GM12878 (cell line): ENCODE results near the gene HELZ. TPM values are rescaled to one million over a fixed set of nuclear protein-coding genes. Genes with fewer than 3 reads are reported as not detected.
"Not testable (repeated sequence)": the region's sequence is repeated elsewhere in the genome, so short reads cannot be mapped to it uniquely, and the experiment has no call there.

Source experiments
- ATAC-seq: fragments of 200-7000 bp; cut with Tn5 transposase; 3 replicates; pipeline ENCODE4 v1.9.1; 2020; ENCODE audit warnings: mild to moderate bottlenecking, moderate library complexity
- BruUV-seq: library from RNA; stranded (reverse); fragments of 400-500 nt; replicated peaks from 2 replicates; lab custom pipeline; 2021; lab: Mats Ljungman, UMichigan
- CTCF ChIA-PET: fragments of 300-600 bp; sonication (Branson Sonifier 250); formaldehyde crosslinking; extraction: SDS; loops from one replicate; lab custom pipeline; 2021; ENCODE audit warnings: inconsistent platforms; lab: Yijun Ruan, JAX
- POLR2A ChIA-PET: fragments of 350-600 bp; formaldehyde crosslinking; extraction: SDS; loops from one replicate; lab custom pipeline; 2021; ENCODE audit warnings: inconsistent platforms; lab: Charles Lee
- RAD21 ChIA-PET: fragments of 300-600 bp; sonication (Branson Sonifier 250); formaldehyde crosslinking; loops from one replicate; lab custom pipeline; 2023; ENCODE audit warnings: antibody characterized with exemption; ENCODE audit not compliant: unreplicated experiment; lab: Charles Lee
- SMC1A ChIA-PET: fragments of 300-600 bp; sonication (Branson Sonifier 250); formaldehyde crosslinking; loops from one replicate; lab custom pipeline; 2023; ENCODE audit not compliant: unreplicated experiment, uncharacterized antibody; lab: Charles Lee
- DNase-seq: peaks from one replicate; pipeline ENCODE4 v3.0.0-alpha.2; 2011; ENCODE audit warnings: low read depth, low spot score
- FAIRE-seq: peaks from 3 replicates; lab custom pipeline; 2011; peaks lifted over from hg19 to GRCh38; lab: Jason Lieb, UNC
- H2AFZ ChIP-seq: 2 replicates; pipeline ENCODE4 v1.6.0; 2011; ENCODE audit warnings: low read depth, low read length, control low read depth; ENCODE audit not compliant: control insufficient read depth
- H3K27ac ChIP-seq: 2 replicates; pipeline ENCODE4 v1.5.1; 2011; ENCODE audit warnings: control low read depth; ENCODE audit not compliant: control insufficient read depth, insufficient read depth
- H3K27me3 ChIP-seq, 2 experiments: replicated peaks in 1 of 2; 2 replicates each; pipeline versions ENCODE4 v1.6.0 to v1.6.1; 2011; ENCODE audit warnings: low read length in 1 of 2; ENCODE audit not compliant: control insufficient read depth in 2 of 2, insufficient read depth in 2 of 2
- H3K36me3 ChIP-seq, 2 experiments: 2 replicates each; pipeline ENCODE4 v1.5.1; 2011; ENCODE audit warnings: low read length in 1 of 2; ENCODE audit not compliant: control insufficient read depth in 2 of 2, insufficient read depth in 2 of 2
- H3K4me1 ChIP-seq: 2 replicates; pipeline ENCODE4 v1.6.1; 2011; ENCODE audit warnings: mild to moderate bottlenecking, low read length, moderate library complexity, mixed read lengths; ENCODE audit not compliant: control insufficient read depth, insufficient read depth
- H3K4me2 ChIP-seq: 2 replicates; pipeline ENCODE4 v1.6.0; 2011; ENCODE audit warnings: control low read depth; ENCODE audit not compliant: control insufficient read depth, insufficient read depth
- H3K4me3 ChIP-seq: fragments of 200-600 bp; sonication (generic); 2 replicates; pipeline ENCODE4 v1.5.1; 2016
- H3K79me2 ChIP-seq: 2 replicates; pipeline ENCODE4 v1.6.0; 2011; ENCODE audit warnings: low read length; ENCODE audit not compliant: control insufficient read depth, insufficient read depth
- H3K9ac ChIP-seq: 2 replicates; pipeline ENCODE4 v1.8.0; 2011; ENCODE audit warnings: low read length, control low read depth, mixed read lengths; ENCODE audit not compliant: control insufficient read depth, insufficient read depth
- H3K9me3 ChIP-seq: replicated peaks from 3 replicates; pipeline ENCODE4 v1.5.1; 2011; ENCODE audit warnings: mild to moderate bottlenecking, low read length; ENCODE audit not compliant: control insufficient read depth, insufficient read depth
- H4K20me1 ChIP-seq: 2 replicates; pipeline ENCODE4 v1.6.0; 2011; ENCODE audit not compliant: control insufficient read depth, insufficient read depth
- ATF7 ChIP-seq: fragments of 450-650 bp; IDR thresholded peaks from 2 replicates; pipeline ENCODE4 v1.6.1; 2016; ENCODE audit warnings: low read depth, mild to moderate bottlenecking
- CREM ChIP-seq: IDR thresholded peaks from 2 replicates; pipeline ENCODE4 v1.6.1; 2014; ENCODE audit warnings: antibody characterized with exemption, low read depth
- HCFC1 ChIP-seq: fragments of 150-350 bp; IDR thresholded peaks from 2 replicates; pipeline ENCODE4 v1.6.1; 2014; ENCODE audit warnings: low read length
- HDGF ChIP-seq: fragments of 450-650 bp; IDR thresholded peaks from 2 replicates; pipeline ENCODE4 v1.6.1; 2016; ENCODE audit warnings: antibody characterized with exemption
- KDM1A ChIP-seq: fragments of 200-600 bp; sonication (generic); IDR thresholded peaks from 2 replicates; pipeline ENCODE4 v1.6.1; 2016; ENCODE audit warnings: borderline replicate concordance
- MEF2A ChIP-seq: IDR thresholded peaks from 2 replicates; pipeline ENCODE4 v1.6.1; 2011; ENCODE audit warnings: low read depth, mild to moderate bottlenecking, low read length, moderate library complexity; ENCODE audit not compliant: insufficient read depth
- NBN ChIP-seq: fragments of 450-650 bp; IDR thresholded peaks from 2 replicates; pipeline ENCODE4 v1.6.1; 2016
- POLR2AphosphoS2 ChIP-seq: IDR thresholded peaks from 2 replicates; pipeline ENCODE4 v1.6.1; 2011; ENCODE audit warnings: low read depth, mild to moderate bottlenecking, low read length, improper control_type of control experiment, moderate library complexity
- RCOR1 ChIP-seq: conservative IDR thresholded peaks from 2 replicates; pipeline ENCODE4 v1.6.1; 2012; ENCODE audit warnings: low read depth, low read length, improper control_type of control experiment
- SUZ12 ChIP-seq: fragments of 200-600 bp; sonication (generic); IDR thresholded peaks from one replicate; pipeline ENCODE4 v1.6.1; 2018; ENCODE audit warnings: antibody characterized with exemption, mild to moderate bottlenecking; ENCODE audit not compliant: unreplicated experiment
- WRNIP1 ChIP-seq: IDR thresholded peaks from 2 replicates; pipeline ENCODE4 v1.6.1; 2011; ENCODE audit warnings: low read depth, low read length, improper control_type of control experiment, borderline replicate concordance
- WGBS: methylation state at CpG from one replicate; pipeline ENCODE4 v1.1.6; 2016; ENCODE audit warnings: low lambda C conversion rate; ENCODE audit not compliant: insufficient replicate concordance, insufficient coverage; ENCODE audit errors: missing lambda C conversion rate; 5-methylcytosine and 5-hydroxymethylcytosine counted together
- in situ Hi-C: fragments of 300-500 bp; cut with MboI; formaldehyde crosslinking; loops from 9 replicates; pipeline ENCODE4 v1.14.3; 2018; ENCODE audit warnings: mixed read lengths
- intact Hi-C: fragments of 100-400 bp; cut with micrococcal nuclease; formaldehyde crosslinking; loops from one replicate; pipeline ENCODE4 v1.14.2; 2022; ENCODE audit not compliant: unreplicated experiment
- polyA plus RNA-seq, 11 experiments: library from polyadenylated mRNA; depleted of rRNA in 4 of 11; unstranded in 6 of 11; stranded (reverse) in 5 of 11; fragments of >200 nt; fragmentation: Nextera tagmentation in 4 of 11; fragmentation: Illumina TruSeq in 1 of 11; extraction: Ambion mirVana in 4 of 11; extraction: Trizol in 1 of 11; gene quantifications; 1 replicate in 1 of 11; 2 replicates in 10 of 11; pipeline versions ENCODE4 v1.2.1 to v1.2.3, GENCODE V29; 2011 to 2016; ENCODE audit warnings: inconsistent platforms in 2 of 11, missing spikeins in 2 of 11, low read depth in 1 of 11
- total RNA-seq, 4 experiments: library from RNA; depleted of rRNA in 3 of 4; stranded (reverse); fragments of >200 nt in 3 of 4; fragmentation: Illumina TruSeq in 1 of 4; extraction: Trizol in 1 of 4; gene quantifications; 2 replicates each; pipeline versions ENCODE4 v1.2.1 to v1.2.3, GENCODE V29; 2013 to 2021
- TF ChIP-seq, protein P1 (sequence below): fragments of 450-650 bp; IDR thresholded peaks from 2 replicates; pipeline ENCODE4 v1.6.1; 2016; ENCODE audit warnings: mild to moderate bottlenecking
- TF ChIP-seq, protein P2 (sequence below): fragments of 150-350 bp; IDR thresholded peaks from 2 replicates; pipeline ENCODE4 v1.6.1; 2016; ENCODE audit warnings: low read depth, low read length

HELZ gene
- total and polyA plus RNA-seq, 10 of the 15 experiments (the other 5 are each of a cell fraction or from before 2014, with no cell fraction given), result 1.5 to 36.8 (median 19.1) TPM

DNA sequence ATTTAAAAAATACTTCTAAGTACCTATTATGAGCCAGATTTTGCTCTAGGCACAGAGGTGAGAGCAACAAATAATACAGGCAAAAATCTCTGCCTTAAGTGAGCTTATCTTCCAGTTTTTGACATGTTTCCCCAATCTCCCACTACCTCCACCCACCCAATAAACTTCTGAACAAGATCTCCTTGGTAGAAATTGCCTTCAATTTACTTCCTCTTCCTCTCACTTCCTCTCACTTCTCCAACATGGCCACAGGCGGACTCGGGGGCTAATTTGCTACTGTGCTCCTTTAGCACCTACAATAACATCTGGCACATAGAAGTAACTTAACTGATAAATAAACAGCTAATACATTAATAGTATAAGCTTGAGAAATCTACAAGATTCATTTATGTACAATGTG lies 118.0 kb downstream of the HELZ start (continued):
- TF ChIP-seq, protein P1, sequence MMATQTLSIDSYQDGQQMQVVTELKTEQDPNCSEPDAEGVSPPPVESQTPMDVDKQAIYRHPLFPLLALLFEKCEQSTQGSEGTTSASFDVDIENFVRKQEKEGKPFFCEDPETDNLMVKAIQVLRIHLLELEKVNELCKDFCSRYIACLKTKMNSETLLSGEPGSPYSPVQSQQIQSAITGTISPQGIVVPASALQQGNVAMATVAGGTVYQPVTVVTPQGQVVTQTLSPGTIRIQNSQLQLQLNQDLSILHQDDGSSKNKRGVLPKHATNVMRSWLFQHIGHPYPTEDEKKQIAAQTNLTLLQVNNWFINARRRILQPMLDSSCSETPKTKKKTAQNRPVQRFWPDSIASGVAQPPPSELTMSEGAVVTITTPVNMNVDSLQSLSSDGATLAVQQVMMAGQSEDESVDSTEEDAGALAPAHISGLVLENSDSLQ, result no peak
- TF ChIP-seq HCFC1 (no peak), ATF7 (no peak)

DNA sequence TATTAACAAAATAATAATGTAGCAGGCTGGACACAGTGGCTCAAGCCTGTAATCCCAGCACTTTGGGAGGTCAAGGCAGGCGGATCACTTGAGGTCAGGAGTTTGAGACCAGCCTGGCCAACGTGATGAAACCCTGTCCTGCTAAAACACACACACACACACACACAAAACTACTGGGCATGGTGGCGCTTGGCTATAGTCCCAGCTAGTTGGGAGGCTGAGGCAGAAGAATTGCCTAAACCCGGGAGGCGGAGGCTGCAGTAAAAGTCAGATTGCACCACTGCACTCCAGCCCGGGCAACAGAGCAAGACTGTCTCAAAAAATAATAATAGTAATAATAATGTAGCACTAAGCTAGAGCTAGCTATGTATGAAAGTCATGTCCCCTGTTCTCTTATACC lies 118.5 kb downstream of the HELZ start:
- H3K4me2 ChIP-seq, H3K9ac ChIP-seq, DNase-seq, RAD21 ChIA-PET, in situ Hi-C loops, H3K9me3 ChIP-seq, H3K79me2 ChIP-seq, H3K36me3 ChIP-seq, POLR2A ChIA-PET, H3K4me1 ChIP-seq, H3K27ac ChIP-seq, H3K4me3 ChIP-seq, BruUV-seq, H2AFZ ChIP-seq, FAIRE-seq, intact Hi-C loops, H4K20me1 ChIP-seq, ATAC-seq, H3K27me3 ChIP-seq: not testable (repeated sequence)
- WGBS, result 90% methylated on average over 6 of the region's 6 CpGs
- ChIA-PET SMC1A (interaction anchor here (1.1 to 1.5 kb wide), 6 partner anchors 16 to 166 kb away, joined by 3 to 6 read pairs (median 3); no protein-coding TSS in a partner anchor), CTCF (interaction anchor here (0.6 to 1.1 kb wide), 5 partner anchors 12 to 26 kb away, joined by 3 to 4 read pairs (median 3); no protein-coding TSS in a partner anchor)

DNA sequence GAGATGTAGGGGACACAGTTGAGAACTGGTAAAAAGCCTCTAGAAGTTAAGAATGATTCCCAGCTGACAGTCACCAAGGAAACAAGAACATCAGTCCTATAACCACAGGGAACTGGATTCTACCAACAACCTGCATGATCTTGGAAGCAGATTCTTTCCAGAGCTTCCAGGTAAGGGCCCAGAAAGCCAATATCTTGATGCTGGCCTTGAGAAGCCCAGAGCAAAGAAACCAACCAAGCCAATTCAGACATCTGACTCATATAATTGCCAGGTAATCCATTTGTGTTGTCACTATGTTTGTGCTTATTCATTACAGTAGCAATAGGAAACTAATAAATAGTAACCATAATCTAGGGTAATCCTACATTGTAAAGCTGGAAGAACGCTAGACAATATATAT lies 119.1 kb downstream of the HELZ start:
- POLR2A ChIA-PET, result no interaction called here
- BruUV-seq, result no TSS peak
- TF ChIP-seq KDM1A, result no peak
- TF ChIP-seq MEF2A, result no peak
- no peak for TF ChIP-seq CREM
- no peak for TF ChIP-seq SUZ12
- TF ChIP-seq HDGF, result no peak
- TF ChIP-seq NBN, result no peak
- TF ChIP-seq, protein P2, sequence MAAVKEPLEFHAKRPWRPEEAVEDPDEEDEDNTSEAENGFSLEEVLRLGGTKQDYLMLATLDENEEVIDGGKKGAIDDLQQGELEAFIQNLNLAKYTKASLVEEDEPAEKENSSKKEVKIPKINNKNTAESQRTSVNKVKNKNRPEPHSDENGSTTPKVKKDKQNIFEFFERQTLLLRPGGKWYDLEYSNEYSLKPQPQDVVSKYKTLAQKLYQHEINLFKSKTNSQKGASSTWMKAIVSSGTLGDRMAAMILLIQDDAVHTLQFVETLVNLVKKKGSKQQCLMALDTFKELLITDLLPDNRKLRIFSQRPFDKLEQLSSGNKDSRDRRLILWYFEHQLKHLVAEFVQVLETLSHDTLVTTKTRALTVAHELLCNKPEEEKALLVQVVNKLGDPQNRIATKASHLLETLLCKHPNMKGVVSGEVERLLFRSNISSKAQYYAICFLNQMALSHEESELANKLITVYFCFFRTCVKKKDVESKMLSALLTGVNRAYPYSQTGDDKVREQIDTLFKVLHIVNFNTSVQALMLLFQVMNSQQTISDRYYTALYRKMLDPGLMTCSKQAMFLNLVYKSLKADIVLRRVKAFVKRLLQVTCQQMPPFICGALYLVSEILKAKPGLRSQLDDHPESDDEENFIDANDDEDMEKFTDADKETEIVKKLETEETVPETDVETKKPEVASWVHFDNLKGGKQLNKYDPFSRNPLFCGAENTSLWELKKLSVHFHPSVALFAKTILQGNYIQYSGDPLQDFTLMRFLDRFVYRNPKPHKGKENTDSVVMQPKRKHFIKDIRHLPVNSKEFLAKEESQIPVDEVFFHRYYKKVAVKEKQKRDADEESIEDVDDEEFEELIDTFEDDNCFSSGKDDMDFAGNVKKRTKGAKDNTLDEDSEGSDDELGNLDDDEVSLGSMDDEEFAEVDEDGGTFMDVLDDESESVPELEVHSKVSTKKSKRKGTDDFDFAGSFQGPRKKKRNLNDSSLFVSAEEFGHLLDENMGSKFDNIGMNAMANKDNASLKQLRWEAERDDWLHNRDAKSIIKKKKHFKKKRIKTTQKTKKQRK, result no peak
- no peak for TF ChIP-seq POLR2AphosphoS2
- TF ChIP-seq RCOR1, result no peak
- TF ChIP-seq WRNIP1, result no peak

More for the DNA sequence above, 119.1 kb downstream of the HELZ start:
- Histone ChIP-seq H3K27me3 (no peaks in the 10 kb centered on the region), H3K79me2 (no peaks in the 10 kb centered on the region), H3K4me2 (no peak overlapping the region), H2AFZ (no peak overlapping the region), H3K9me3 (no peaks in the 10 kb centered on the region), H4K20me1 (no peaks in the 10 kb centered on the region), H3K9ac (no peak overlapping the region), H3K4me1 (no peaks in the 10 kb centered on the region), H3K27ac (no peak overlapping the region), H3K4me3 (no peak overlapping the region), H3K36me3 (peaks cover 0 to 5% of the 10 kb centered on the region in 2 experiments)
- ChIA-PET RAD21 (no interaction called here), CTCF (no interaction called here), SMC1A (interaction anchor here (1.1 to 1.5 kb wide), 3 partner anchors 18 to 41 kb away, joined by 3 to 6 read pairs (median 3); no protein-coding TSS in a partner anchor)
- in situ Hi-C loops (no loop called here), intact Hi-C loops (no loop called here)
- no peak for FAIRE-seq
- 100% methylated on average over 1 of the region's 1 CpG for WGBS
- ATAC-seq, result no peak
- DNase-seq, result no peak
